Endodermal cell (in vitro differentiated cells): ENCODE results near the gene MSANTD2. TPM values are rescaled to one million over a fixed set of nuclear protein-coding genes. Genes with fewer than 3 reads are reported as not detected.

Experiments used
- DNase-seq: peaks from one replicate; pipeline ENCODE4 v3.0.0-alpha.2; 2017
- H3K27ac ChIP-seq: 2 replicates; pipeline ENCODE4 v1.5.1; 2013; ENCODE audit warnings: mild to moderate bottlenecking, low read depth, low read length, moderate library complexity
- H3K27me3 ChIP-seq: 2 replicates; pipeline ENCODE4 v1.6.1; 2013; ENCODE audit warnings: mild to moderate bottlenecking, low read length, moderate library complexity; ENCODE audit not compliant: insufficient read depth, control insufficient read depth, poor library complexity, severe bottlenecking
- H3K36me3 ChIP-seq: 2 replicates; pipeline ENCODE4 v1.7.0; 2013; ENCODE audit warnings: mild to moderate bottlenecking, low read length, moderate library complexity; ENCODE audit not compliant: control insufficient read depth, insufficient read depth
- H3K4me1 ChIP-seq: one replicate; pipeline ENCODE4 v1.7.0; 2013; ENCODE audit warnings: low read length; ENCODE audit not compliant: control insufficient read depth, insufficient read depth
- H3K4me3 ChIP-seq: 2 replicates; pipeline ENCODE4 v1.5.1; 2013; ENCODE audit warnings: mild to moderate bottlenecking, low read length, moderate library complexity
- H3K9ac ChIP-seq: 2 replicates; pipeline ENCODE4 v1.6.1; 2013; ENCODE audit warnings: mild to moderate bottlenecking, low read length, moderate library complexity; ENCODE audit not compliant: poor library complexity, severe bottlenecking; ENCODE audit errors: extremely low read depth
- H3K9me3 ChIP-seq: 2 replicates; pipeline ENCODE4 v1.6.1; 2013; ENCODE audit warnings: mild to moderate bottlenecking, low read length, moderate library complexity; ENCODE audit not compliant: control insufficient read depth
- H3K27ac Mint-ChIP-seq: 2 replicates; pipeline ENCODE4 v1.8.0; 2020; ENCODE audit warnings: mixed read lengths
- H3K27me3 Mint-ChIP-seq: 2 replicates; pipeline ENCODE4 v1.8.0; 2021; ENCODE audit warnings: mild to moderate bottlenecking, mixed read lengths; ENCODE audit not compliant: insufficient read depth
- H3K36me3 Mint-ChIP-seq: 2 replicates; pipeline ENCODE4 v1.8.0; 2020; ENCODE audit warnings: low read depth, mixed read lengths
- H3K4me1 Mint-ChIP-seq: 2 replicates; pipeline ENCODE4 v1.8.0; 2020; ENCODE audit warnings: mixed read lengths
- H3K4me3 Mint-ChIP-seq: 2 replicates; pipeline ENCODE4 v1.8.0; 2020; ENCODE audit warnings: mild to moderate bottlenecking, moderate library complexity, mixed read lengths
- H3K9me3 Mint-ChIP-seq: 2 replicates; pipeline ENCODE4 v1.8.0; 2020; ENCODE audit warnings: mild to moderate bottlenecking, mixed read lengths
- CTCF ChIP-seq: fragments of 200-600 bp; sonication (generic); conservative IDR thresholded peaks from 2 replicates; pipeline ENCODE4 v1.5.0; 2021; ENCODE audit warnings: antibody characterized with exemption, mild to moderate bottlenecking
- WGBS, 2 experiments: methylation state at CpG; one replicate each; pipeline versions ENCODE4 v1.1.5 to v1.1.7; 2013; ENCODE audit warnings: missing lambda C conversion rate in 2 of 2, mixed read lengths in 1 of 2; ENCODE audit not compliant: insufficient coverage in 1 of 2, insufficient read length in 1 of 2; 5-methylcytosine and 5-hydroxymethylcytosine counted together
- total RNA-seq, 2 donors: library from RNA; stranded (reverse); fragmentation: NEBNext Ultra II Directional in 1 of 2; extraction: Animal tissue kit (Norgen Biotek cat#: 25700) in 1 of 2; gene quantifications; 2 replicates in 1 of 2; 3 replicates in 1 of 2; pipeline ENCODE4 v1.2.1, GENCODE V29; 2021

The MSANTD2 gene
- total RNA-seq, 2 donors from 2014 or later: 18.3 to 21.3 TPM

GRCh38 chr11:124725719-124726105, 74.5 kb downstream of the MSANTD2 start:
- no peak overlapping the region for H3K4me3 ChIP-seq
- H3K27me3 ChIP-seq: peaks cover 22% of the 10 kb centered on the region
- Mint-ChIP-seq H3K9me3 (no peaks in the 10 kb centered on the region), H3K27me3 (peaks cover 38% of the 10 kb centered on the region), H3K4me3 (peak overlapping the region; percentile 2), H3K4me1 (peaks cover 53% of the 10 kb centered on the region), H3K27ac (no peak overlapping the region), H3K36me3 (no peaks in the 10 kb centered on the region)
- TF ChIP-seq CTCF: no peak
- peak overlapping the region; percentile 90 for H3K27ac ChIP-seq
- H3K4me1 ChIP-seq: peaks cover 16% of the 10 kb centered on the region
- H3K36me3 ChIP-seq: no peaks in the 10 kb centered on the region
- no peaks in the 10 kb centered on the region for H3K9me3 ChIP-seq
- 67 to 80% methylated on average over 5 to 6 of the region's 6 CpGs for whole genome bisulfite sequencing, 2 experiments
- DNase-seq: no peak
- H3K9ac ChIP-seq: no peak overlapping the region

- 60 to 71% methylated on average over 4 to 13 of the region's 14 CpGs for WGBS, 2 experiments
- peak overlapping the region; percentile 90 for H3K27ac ChIP-seq
Observed at GRCh38 chr11:124724979-124725718, 75.1 kb downstream of the MSANTD2 start.

GRCh38 chr11:124722176-124722575, 78.0 kb downstream of the MSANTD2 start:
- no peak overlapping the region for H3K9ac ChIP-seq
- H3K36me3 Mint-ChIP-seq: no peaks in the 10 kb centered on the region
- no peaks in the 10 kb centered on the region for H3K9me3 Mint-ChIP-seq
- DNase-seq: no peak
- 68 to 81% methylated on average over 3 to 6 of the region's 6 CpGs for whole genome bisulfite sequencing, 2 experiments
- no peaks in the 10 kb centered on the region for H3K9me3 ChIP-seq
- no peak overlapping the region for H3K4me3 ChIP-seq
- H3K4me3 Mint-ChIP-seq: peak overlapping the region; percentile 7
- peaks cover 69% of the 10 kb centered on the region for H3K27me3 Mint-ChIP-seq
- peaks cover 27% of the 10 kb centered on the region for H3K4me1 ChIP-seq
- peaks cover 56% of the 10 kb centered on the region for H3K27me3 ChIP-seq
- H3K4me1 Mint-ChIP-seq: peaks cover 80% of the 10 kb centered on the region
- no peak for TF ChIP-seq CTCF
- no peaks in the 10 kb centered on the region for H3K36me3 ChIP-seq
- H3K27ac ChIP-seq: no peak overlapping the region
- no peak overlapping the region for H3K27ac Mint-ChIP-seq

More at GRCh38 chr11:124724979-124725718, 75.1 kb downstream of the MSANTD2 start:
- Mint-ChIP-seq H3K9me3 (no peaks in the 10 kb centered on the region), H3K27me3 (peaks cover 41% of the 10 kb centered on the region), H3K4me3 (peak overlapping the region; percentile 2), H3K27ac (no peak overlapping the region), H3K36me3 (no peaks in the 10 kb centered on the region), H3K4me1 (peaks cover 55% of the 10 kb centered on the region)
- Histone ChIP-seq H3K36me3 (no peaks in the 10 kb centered on the region), H3K27me3 (peaks cover 28% of the 10 kb centered on the region), H3K9ac (no peak overlapping the region), H3K4me1 (peaks cover 16% of the 10 kb centered on the region), H3K4me3 (no peak overlapping the region), H3K9me3 (no peaks in the 10 kb centered on the region)
- no peak for DNase-seq
- no peak for TF ChIP-seq CTCF
